Medulla oblongata (tissue), 1 donor: ENCODE data around the gene DEFB132.

Experiments used
- DNase-seq: peaks from one replicate; pipeline ENCODE4 v3.0.0-alpha.2; 2015; ENCODE audit errors: extremely low spot score

The DEFB132 gene

GRCh38 chr20:297098-297924 is 39.8 kb downstream of the DEFB132 start, which contains the start of gene ZCCHC3:
ZCCHC3 (plus strand) TSS chr20:297570; CDS start chr20:297587, 17 bp downstream.
- DNase-seq = peak; percentile 79

- peak; percentile 68 for DNase-seq
These were observed 40.6 kb downstream of the DEFB132 start for GRCh38 chr20:297925-298775.

GRCh38 chr20:298776-299391 is 41.4 kb downstream of the DEFB132 start:
- no peak for DNase-seq

- no peak for DNase-seq
These were observed 42.9 kb downstream of the DEFB132 start for GRCh38 chr20:300345-300990.

GRCh38 chr20:301886-302848 is 44.6 kb downstream of the DEFB132 start:
- no peak for DNase-seq

- DNase-seq = no peak
These were observed 48.2 kb downstream of the DEFB132 start for GRCh38 chr20:305745-306144.

- no peak for DNase-seq
These were observed 51.0 kb downstream of the DEFB132 start for GRCh38 chr20:308427-309038.

- no peak for DNase-seq
These were observed 51.8 kb downstream of the DEFB132 start for GRCh38 chr20:309306-309840.

GRCh38 chr20:309841-310644 is 52.5 kb downstream of the DEFB132 start:
- DNase-seq = peak; percentile 100

- DNase-seq = no peak
These were observed 53.1 kb downstream of the DEFB132 start for GRCh38 chr20:310645-311044.
